Progenitor cell of endocrine pancreas (in vitro differentiated cells): ENCODE results near the gene CRMP1. TPM values are rescaled to one million over a fixed set of nuclear protein-coding genes. Genes with fewer than 3 reads are reported as not detected.

Experiments
- DNase-seq: peaks from one replicate; pipeline ENCODE4 v3.0.0; 2021; ENCODE audit warnings: low spot score; ENCODE audit not compliant: unreplicated experiment
- H3K27ac Mint-ChIP-seq: 2 replicates; pipeline ENCODE4 v1.8.0; 2021; ENCODE audit warnings: mild to moderate bottlenecking, moderate library complexity, mixed read lengths
- H3K27me3 Mint-ChIP-seq: 2 replicates; pipeline ENCODE4 v1.8.0; 2021; ENCODE audit warnings: mixed read lengths
- H3K36me3 Mint-ChIP-seq: 2 replicates; pipeline ENCODE4 v1.8.0; 2022; ENCODE audit warnings: mixed read lengths; ENCODE audit not compliant: insufficient read depth
- H3K4me1 Mint-ChIP-seq: 2 replicates; pipeline ENCODE4 v1.8.0; 2021; ENCODE audit warnings: low read depth, mixed read lengths
- H3K4me3 Mint-ChIP-seq: 2 replicates; pipeline ENCODE4 v1.8.0; 2021; ENCODE audit warnings: low read depth, mild to moderate bottlenecking, moderate library complexity, mixed read lengths
- H3K9me3 Mint-ChIP-seq: 2 replicates; pipeline ENCODE4 v1.8.0; 2021; ENCODE audit warnings: low read depth, mixed read lengths
- total RNA-seq: library from RNA; stranded (reverse); gene quantifications from 2 replicates; pipeline ENCODE4 v1.2.1, GENCODE V29; 2021
- TF ChIP-seq, protein P1 (sequence below): fragments of 200-600 bp; sonication (generic); IDR thresholded peaks from one replicate; pipeline ENCODE4 v1.5.0; 2021; ENCODE audit warnings: antibody characterized with exemption, mild to moderate bottlenecking; ENCODE audit not compliant: unreplicated experiment

Gene CRMP1
- total RNA-seq, 1 donor from 2014 or later = 17.6 TPM

DNA sequence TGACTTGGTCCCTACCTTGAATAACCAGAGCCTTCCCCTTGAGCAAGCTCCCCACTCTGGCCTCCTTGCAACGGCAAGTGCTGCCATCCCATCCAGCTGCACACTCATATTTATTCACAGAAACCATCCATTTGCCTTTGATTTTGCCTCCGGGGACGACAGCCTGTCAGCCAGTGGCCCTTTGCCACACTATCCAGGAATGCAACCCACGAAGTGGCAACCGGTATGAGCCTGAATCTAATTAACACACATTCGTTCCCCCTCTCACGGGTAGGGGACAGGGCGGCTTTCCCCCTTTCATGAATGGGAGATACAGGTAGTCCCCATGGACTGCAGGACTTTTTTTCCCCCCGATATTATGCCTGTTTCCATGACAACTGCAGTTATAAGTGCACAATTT, 15.5 kb downstream of the CRMP1 start:
- Mint-ChIP-seq H3K27me3 (peaks cover 31% of the 10 kb centered on the region), H3K27ac (no peak overlapping the region), H3K4me1 (no peaks in the 10 kb centered on the region)

DNA sequence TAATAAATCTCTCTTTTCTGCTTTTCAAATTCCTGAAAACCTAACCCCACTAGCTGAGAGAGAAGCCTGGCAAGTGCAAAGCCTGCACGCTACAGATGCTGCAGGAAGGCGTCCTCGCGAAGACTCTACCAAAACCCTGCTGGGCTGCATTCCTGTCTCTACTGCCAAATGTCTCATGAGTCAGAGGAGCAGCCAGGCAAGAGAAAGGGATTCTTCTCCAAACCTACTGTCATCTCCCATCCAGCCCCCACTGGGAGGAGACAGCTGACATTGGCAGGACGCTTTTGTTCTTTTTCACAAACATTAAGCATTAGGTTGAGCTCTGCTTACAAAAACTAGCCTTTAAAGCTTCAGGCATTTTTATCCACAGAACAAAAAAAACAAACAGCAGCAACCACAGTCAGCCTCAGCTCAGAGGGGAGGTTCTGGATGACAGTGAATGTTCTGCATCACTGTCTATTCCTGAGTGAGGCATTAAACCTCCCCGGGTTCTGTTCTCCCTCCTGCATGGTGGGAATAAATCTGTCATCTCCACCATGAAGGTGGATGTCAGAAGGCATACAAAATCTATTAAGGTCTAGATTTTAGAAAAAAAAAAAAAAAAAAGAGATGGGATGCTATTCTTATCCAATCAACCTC, 18.0 kb downstream of the CRMP1 start:
- H3K36me3 Mint-ChIP-seq = no peaks in the 10 kb centered on the region
- no peak overlapping the region for H3K27ac Mint-ChIP-seq
- TF ChIP-seq, protein P1, sequence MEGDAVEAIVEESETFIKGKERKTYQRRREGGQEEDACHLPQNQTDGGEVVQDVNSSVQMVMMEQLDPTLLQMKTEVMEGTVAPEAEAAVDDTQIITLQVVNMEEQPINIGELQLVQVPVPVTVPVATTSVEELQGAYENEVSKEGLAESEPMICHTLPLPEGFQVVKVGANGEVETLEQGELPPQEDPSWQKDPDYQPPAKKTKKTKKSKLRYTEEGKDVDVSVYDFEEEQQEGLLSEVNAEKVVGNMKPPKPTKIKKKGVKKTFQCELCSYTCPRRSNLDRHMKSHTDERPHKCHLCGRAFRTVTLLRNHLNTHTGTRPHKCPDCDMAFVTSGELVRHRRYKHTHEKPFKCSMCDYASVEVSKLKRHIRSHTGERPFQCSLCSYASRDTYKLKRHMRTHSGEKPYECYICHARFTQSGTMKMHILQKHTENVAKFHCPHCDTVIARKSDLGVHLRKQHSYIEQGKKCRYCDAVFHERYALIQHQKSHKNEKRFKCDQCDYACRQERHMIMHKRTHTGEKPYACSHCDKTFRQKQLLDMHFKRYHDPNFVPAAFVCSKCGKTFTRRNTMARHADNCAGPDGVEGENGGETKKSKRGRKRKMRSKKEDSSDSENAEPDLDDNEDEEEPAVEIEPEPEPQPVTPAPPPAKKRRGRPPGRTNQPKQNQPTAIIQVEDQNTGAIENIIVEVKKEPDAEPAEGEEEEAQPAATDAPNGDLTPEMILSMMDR = no peak
- no peaks in the 10 kb centered on the region for H3K4me1 Mint-ChIP-seq
- peaks cover 16% of the 10 kb centered on the region for H3K27me3 Mint-ChIP-seq
- no peaks in the 10 kb centered on the region for H3K9me3 Mint-ChIP-seq
- DNase-seq = no peak
- no peak overlapping the region for H3K4me3 Mint-ChIP-seq

More for the DNA sequence above, 15.5 kb downstream of the CRMP1 start:
- H3K4me3 Mint-ChIP-seq = no peak overlapping the region
- DNase-seq = no peak
- H3K9me3 Mint-ChIP-seq = no peaks in the 10 kb centered on the region
- TF ChIP-seq, protein P1 = no peak
- no peaks in the 10 kb centered on the region for H3K36me3 Mint-ChIP-seq

DNA sequence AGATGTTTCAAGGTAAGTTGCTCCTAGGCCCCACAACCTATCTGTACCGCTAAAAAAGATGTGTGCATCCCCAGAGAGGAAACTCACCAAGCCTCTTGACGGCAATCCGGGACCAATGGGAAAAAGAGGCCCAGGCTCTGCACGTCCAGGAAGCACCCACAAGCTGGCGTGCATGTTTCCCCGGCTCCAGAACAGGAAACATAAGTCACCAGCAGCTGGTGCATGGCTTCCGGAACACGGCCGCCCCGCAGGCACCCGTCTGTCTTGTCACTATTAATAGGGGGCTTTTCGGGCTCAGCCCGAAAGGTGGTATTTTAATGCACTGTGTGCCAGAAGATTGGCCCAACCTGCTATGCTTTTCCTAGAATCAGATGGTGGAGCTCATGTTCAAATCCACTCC, 22.2 kb downstream of the CRMP1 start:
- Mint-ChIP-seq H3K4me3 (no peak overlapping the region), H3K36me3 (no peaks in the 10 kb centered on the region), H3K27me3 (peaks cover 11% of the 10 kb centered on the region), H3K27ac (no peak overlapping the region), H3K4me1 (no peaks in the 10 kb centered on the region), H3K9me3 (no peaks in the 10 kb centered on the region)
- no peak for DNase-seq
- TF ChIP-seq, protein P1 = no peak

DNA sequence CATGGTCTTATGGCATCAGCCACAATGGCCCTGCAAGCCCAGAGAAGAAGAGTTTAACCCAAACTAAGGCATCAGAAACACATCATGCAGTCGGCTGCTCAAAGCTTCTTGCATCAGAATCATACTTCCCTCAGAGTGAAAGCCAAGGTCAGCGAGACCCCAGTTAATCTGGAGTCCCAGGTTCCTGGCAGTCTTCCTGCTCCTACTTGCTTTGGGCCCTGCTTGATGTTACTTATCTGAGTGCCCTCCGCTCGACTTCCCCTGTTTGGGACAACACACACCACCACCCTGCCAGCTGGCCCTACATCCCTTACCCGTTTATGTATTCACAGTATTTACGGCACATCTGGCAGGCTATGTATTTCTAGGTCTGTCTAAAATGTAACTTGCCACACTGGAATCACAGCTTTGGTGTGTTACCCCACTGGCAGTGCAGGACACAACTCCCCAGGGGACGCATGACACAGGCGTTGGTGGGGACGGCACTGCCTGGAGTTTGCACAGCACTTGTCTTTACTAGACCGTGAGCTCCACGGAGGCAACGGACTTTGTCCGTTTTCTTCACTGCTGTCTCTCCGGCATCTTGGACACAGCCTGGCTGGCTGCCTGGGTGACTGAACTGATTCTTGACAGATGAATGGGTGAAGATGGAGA, 22.8 kb downstream of the CRMP1 start:
- peaks cover 11% of the 10 kb centered on the region for H3K27me3 Mint-ChIP-seq
- H3K36me3 Mint-ChIP-seq = no peaks in the 10 kb centered on the region
- no peak for DNase-seq
- no peaks in the 10 kb centered on the region for H3K4me1 Mint-ChIP-seq
- H3K4me3 Mint-ChIP-seq = no peak overlapping the region
- TF ChIP-seq, protein P1 = no peak
- H3K9me3 Mint-ChIP-seq = no peaks in the 10 kb centered on the region
- no peak overlapping the region for H3K27ac Mint-ChIP-seq

DNA sequence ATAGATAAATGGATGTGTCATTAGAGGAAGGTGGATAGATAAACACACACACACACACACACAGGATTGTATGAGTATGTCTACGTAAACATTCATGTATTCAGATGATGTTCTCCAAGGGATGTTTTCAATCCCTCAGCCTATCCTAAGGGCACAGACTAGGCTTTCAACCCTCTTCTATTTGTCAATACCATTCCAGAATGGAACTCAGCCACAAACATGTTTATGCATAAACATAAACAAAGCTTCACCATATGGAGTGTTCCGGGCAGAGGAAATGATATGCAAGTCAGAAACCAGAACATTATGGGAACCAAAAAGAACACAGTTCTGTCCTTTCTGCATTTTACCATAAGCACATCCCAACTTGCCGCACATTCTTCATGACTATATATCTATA, 25.0 kb downstream of the CRMP1 start:
- Mint-ChIP-seq H3K27me3 (no peaks in the 10 kb centered on the region), H3K4me3 (no peak overlapping the region), H3K9me3 (no peaks in the 10 kb centered on the region), H3K27ac (no peak overlapping the region), H3K36me3 (no peaks in the 10 kb centered on the region), H3K4me1 (no peaks in the 10 kb centered on the region)
- no peak for DNase-seq
- TF ChIP-seq, protein P1 = no peak
